Suprapubic skin (tissue), 4 donors: ENCODE results near the gene ZMAT5. TPM values are rescaled to one million over a fixed set of nuclear protein-coding genes. Genes with fewer than 3 reads are reported as not detected.
A peak's percentile ranks its signal among the peaks of the same experiment; 100 is the strongest.

Source experiments
- DNase-seq, 2 donors: peaks; one replicate each; pipeline ENCODE4 v3.0.0-alpha.2; 2019; ENCODE audit warnings: low spot score in 2 of 2
- H3K27ac ChIP-seq: fragments of 200-600 bp; sonication (generic); one replicate; pipeline ENCODE4 v1.5.1; 2019
- H3K27me3 ChIP-seq: fragments of 200-600 bp; sonication (generic); one replicate; pipeline ENCODE4 v1.5.1; 2019
- H3K36me3 ChIP-seq: fragments of 200-600 bp; sonication (generic); one replicate; pipeline ENCODE4 v1.5.1; 2019
- H3K4me1 ChIP-seq: fragments of 200-600 bp; sonication (generic); one replicate; pipeline ENCODE4 v1.5.1; 2019
- H3K4me3 ChIP-seq: fragments of 200-600 bp; sonication (generic); one replicate; pipeline ENCODE4 v1.5.1; 2019; ENCODE audit warnings: mild to moderate bottlenecking
- H3K9me3 ChIP-seq: fragments of 200-600 bp; sonication (generic); one replicate; pipeline ENCODE4 v1.5.1; 2019
- CTCF ChIP-seq, 2 donors: fragments of 200-600 bp in 1 of 2; fragments of 450-650 bp in 1 of 2; sonication (generic) in 1 of 2; IDR thresholded peaks; one replicate each; pipeline ENCODE4 v1.5.1; 2016 to 2019; ENCODE audit warnings: antibody characterized with exemption in 2 of 2, mild to moderate bottlenecking in 1 of 2, moderate library complexity in 1 of 2
- EP300 ChIP-seq: sonication (generic); formaldehyde crosslinking; IDR thresholded peaks from one replicate; pipeline ENCODE4 v1.6.1; 2017; ENCODE audit warnings: antibody characterized with exemption
- POLR2A ChIP-seq, 2 donors: fragments of 450-650 bp; IDR thresholded peaks; one replicate each; pipeline ENCODE4 v1.6.1; 2017; ENCODE audit warnings: antibody characterized with exemption in 2 of 2, mild to moderate bottlenecking in 2 of 2, moderate library complexity in 2 of 2
- POLR2AphosphoS5 ChIP-seq, 3 donors: sonication (generic); formaldehyde crosslinking; IDR thresholded peaks; one replicate each; pipeline ENCODE4 v1.6.1; 2017; ENCODE audit warnings: antibody characterized with exemption in 3 of 3
- WGBS: methylation state at CpG from one replicate; pipeline ENCODE4 v1.1.5; 2018; 5-methylcytosine and 5-hydroxymethylcytosine counted together
- total RNA-seq, 4 donors: library from RNA; depleted of rRNA; stranded (reverse); fragments of >200 nt; gene quantifications; one replicate each; pipeline ENCODE4 v1.1.0, GENCODE V29; 2016

ZMAT5 gene
- total RNA-seq, 4 donors from 2014 or later, result 16.3 to 28.2 (median 23.1) TPM

- no peak for DNase-seq
- H3K27me3 ChIP-seq, result no peaks in the 10 kb centered on the region
- peaks cover 57% of the 10 kb centered on the region for H3K4me1 ChIP-seq
- 54% methylated on average over 9 of the region's 9 CpGs for WGBS
- TF ChIP-seq EP300, result no peak
- no peak for TF ChIP-seq POLR2AphosphoS5 (IDR thresholded peaks at IDR 0.05)
- TF ChIP-seq POLR2A (IDR thresholded peaks at IDR 0.05), result no peak
- no peak overlapping the region for H3K4me3 ChIP-seq
- H3K27ac ChIP-seq, result no peak overlapping the region
- peaks cover 17% of the 10 kb centered on the region for H3K36me3 ChIP-seq
- H3K9me3 ChIP-seq, result no peaks in the 10 kb centered on the region
Observed at GRCh38 chr22:29690476-29690875, 76.3 kb downstream of the ZMAT5 start.

GRCh38 chr22:29689880-29690213 is 77.0 kb downstream of the ZMAT5 start:
- Histone ChIP-seq H3K4me3 (no peak overlapping the region), H3K27ac (no peak overlapping the region), H3K4me1 (peaks cover 51% of the 10 kb centered on the region), H3K9me3 (no peaks in the 10 kb centered on the region), H3K27me3 (no peaks in the 10 kb centered on the region), H3K36me3 (peaks cover 17% of the 10 kb centered on the region)
- TF ChIP-seq POLR2A (IDR thresholded peaks at IDR 0.05) (no peak), EP300 (no peak), POLR2AphosphoS5 (IDR thresholded peaks at IDR 0.05) (no peak), CTCF (IDR thresholded peaks at IDR 0.05) (peak in 1 of 2 donors; percentile 37)
- WGBS, result 62% methylated on average over 5 of the region's 8 CpGs
- DNase-seq, result no peak

- 77% methylated on average over 5 of the region's 5 CpGs for WGBS
- Histone ChIP-seq H3K27me3 (no peaks in the 10 kb centered on the region), H3K9me3 (no peaks in the 10 kb centered on the region), H3K27ac (no peak overlapping the region), H3K36me3 (peaks cover 22% of the 10 kb centered on the region), H3K4me1 (peaks cover 46% of the 10 kb centered on the region), H3K4me3 (no peak overlapping the region)
- DNase-seq, result no peak
- TF ChIP-seq POLR2AphosphoS5 (IDR thresholded peaks at IDR 0.05) (no peak), EP300 (no peak), POLR2A (IDR thresholded peaks at IDR 0.05) (no peak), CTCF (IDR thresholded peaks at IDR 0.05) (no peak)
Observed at GRCh38 chr22:29689206-29689879, 77.5 kb downstream of the ZMAT5 start.

- H3K4me3 ChIP-seq, result no peak overlapping the region
- no peaks in the 10 kb centered on the region for H3K4me1 ChIP-seq
- 86% methylated on average over 4 of the region's 4 CpGs for WGBS
- DNase-seq, result no peak
- peaks cover 73% of the 10 kb centered on the region for H3K36me3 ChIP-seq
- TF ChIP-seq POLR2AphosphoS5 (IDR thresholded peaks at IDR 0.05), result no peak
- no peak for TF ChIP-seq EP300
- TF ChIP-seq POLR2A (IDR thresholded peaks at IDR 0.05), result no peak
- no peak for TF ChIP-seq CTCF (IDR thresholded peaks at IDR 0.05)
- H3K9me3 ChIP-seq, result no peaks in the 10 kb centered on the region
- H3K27me3 ChIP-seq, result no peaks in the 10 kb centered on the region
- no peak overlapping the region for H3K27ac ChIP-seq
Observed at GRCh38 chr22:29684244-29684643, 82.6 kb downstream of the ZMAT5 start.

GRCh38 chr22:29683536-29683935 is 83.3 kb downstream of the ZMAT5 start:
- H3K27me3 ChIP-seq, result no peaks in the 10 kb centered on the region
- H3K4me3 ChIP-seq, result no peak overlapping the region
- H3K9me3 ChIP-seq, result no peaks in the 10 kb centered on the region
- 88% methylated on average over 4 of the region's 4 CpGs for WGBS
- no peaks in the 10 kb centered on the region for H3K4me1 ChIP-seq
- no peak overlapping the region for H3K27ac ChIP-seq
- TF ChIP-seq EP300, result no peak
- peaks cover 80% of the 10 kb centered on the region for H3K36me3 ChIP-seq
- no peak for DNase-seq

Other genes starting within 250 kb of the ZMAT5 start
- 10 to 100 TPM; 19.8 to 41.5 (median 27.8) TPM for gene THOC5, start 213.2 kb downstream of the ZMAT5 start, total RNA-seq
- 10 to 100 TPM; 13.1 to 38.3 (median 20.9) TPM for gene NIPSNAP1, start 185.9 kb downstream of the ZMAT5 start, total RNA-seq
- 10 to 100 TPM; 32.4 to 36.8 (median 34.4) TPM for gene NF2, start 163.4 kb downstream of the ZMAT5 start, total RNA-seq
- under 1 TPM in 1 of 4 donors, not detected in 3; 0.48 TPM for gene CABP7, start 47.0 kb downstream of the ZMAT5 start, total RNA-seq
- 10 to 100 TPM; 33.6 to 85.7 (median 66.8) TPM for gene UQCR10, start 362 bp upstream of the ZMAT5 start, total RNA-seq
- gene ASCC2, start 71.3 kb upstream of the ZMAT5 start, total RNA-seq, result 10 to 100 TPM; 35.6 to 57.3 (median 43.2) TPM
- gene MTMR3, start 116.2 kb upstream of the ZMAT5 start, total RNA-seq, result 100 to 1,000 TPM in 1 of 4 donors, 10 to 100 TPM in 3; 57.8 to 136 (median 66.0) TPM